HEK293T (cell line): ENCODE results near the gene APEX2.
"Not testable (repeated sequence)": the region's sequence is repeated elsewhere in the genome, so short reads cannot be mapped to it uniquely, and the experiment has no call there.

ENCODE experiments used
- CTCF ChIA-PET: fragments of 350-600 bp; formaldehyde crosslinking; extraction: SDS; loops from one replicate; lab custom pipeline; 2021; ENCODE audit warnings: antibody characterized with exemption, inconsistent platforms; lab: Yijun Ruan, JAX
- POLR2A ChIA-PET: fragments of 350-600 bp; formaldehyde crosslinking; extraction: SDS; loops from one replicate; lab custom pipeline; 2020; ENCODE audit warnings: antibody characterized with exemption, inconsistent platforms; lab: Yijun Ruan, JAX
- DNase-seq: peaks from one replicate; pipeline ENCODE4 v3.0.0; 2012; ENCODE audit warnings: mixed read lengths; ENCODE audit errors: extremely low spot score
- ARNT ChIP-seq: fragments of 450-650 bp; IDR thresholded peaks from 2 replicates; pipeline ENCODE4 v1.6.1; 2017; ENCODE audit warnings: mild to moderate bottlenecking
- BHLHE40 ChIP-seq: fragments of 450-650 bp; IDR thresholded peaks from 2 replicates; pipeline ENCODE4 v1.6.1; 2016; ENCODE audit warnings: mild to moderate bottlenecking, moderate library complexity, borderline replicate concordance
- CTBP1 ChIP-seq: fragments of 450-650 bp; IDR thresholded peaks from 2 replicates; pipeline ENCODE4 v1.6.1; 2016; ENCODE audit warnings: borderline replicate concordance
- ELF4 ChIP-seq: fragments of 450-650 bp; IDR thresholded peaks from 2 replicates; pipeline ENCODE4 v1.6.1; 2017; ENCODE audit warnings: antibody characterized with exemption
- FOXA1 ChIP-seq: fragments of 450-650 bp; IDR thresholded peaks from 2 replicates; pipeline ENCODE4 v1.6.1; 2016; ENCODE audit warnings: mild to moderate bottlenecking
- FOXK2 ChIP-seq: fragments of 450-650 bp; IDR thresholded peaks from 2 replicates; pipeline ENCODE4 v1.6.1; 2016; ENCODE audit warnings: mild to moderate bottlenecking
- FOXM1 ChIP-seq: fragments of 450-650 bp; IDR thresholded peaks from 2 replicates; pipeline ENCODE4 v1.6.1; 2017; ENCODE audit warnings: mild to moderate bottlenecking, borderline replicate concordance
- HDGF ChIP-seq: fragments of 450-650 bp; IDR thresholded peaks from 2 replicates; pipeline ENCODE4 v1.6.1; 2017; ENCODE audit warnings: antibody characterized with exemption, borderline replicate concordance
- L3MBTL2 ChIP-seq: fragments of 450-650 bp; conservative IDR thresholded peaks from 2 replicates; pipeline ENCODE4 v1.6.1; 2016; ENCODE audit warnings: mild to moderate bottlenecking
- LEF1 ChIP-seq: fragments of 450-650 bp; IDR thresholded peaks from 2 replicates; pipeline ENCODE4 v1.6.1; 2017; ENCODE audit warnings: mild to moderate bottlenecking, borderline replicate concordance
- NFRKB ChIP-seq: fragments of 450-650 bp; IDR thresholded peaks from 2 replicates; pipeline ENCODE4 v1.6.1; 2016; ENCODE audit warnings: mild to moderate bottlenecking, moderate library complexity
- PKNOX1 ChIP-seq: fragments of 450-650 bp; IDR thresholded peaks from 2 replicates; pipeline ENCODE4 v1.6.1; 2016
- SP1 ChIP-seq: fragments of 450-650 bp; IDR thresholded peaks from 2 replicates; pipeline ENCODE4 v1.6.1; 2017
- SUZ12 ChIP-seq: fragments of 450-650 bp; IDR thresholded peaks from 2 replicates; pipeline ENCODE4 v1.6.1; 2016; ENCODE audit warnings: mild to moderate bottlenecking
- TARDBP ChIP-seq: fragments of 450-650 bp; IDR thresholded peaks from 2 replicates; pipeline ENCODE4 v1.6.1; 2016
- ZNF384 ChIP-seq: fragments of 450-650 bp; IDR thresholded peaks from 2 replicates; pipeline ENCODE4 v1.6.1; 2016

APEX2 gene

GRCh38 chrX:55028040-55028439, 27.9 kb downstream of the APEX2 start:
- DNase-seq, result no peak
- ChIA-PET CTCF (no interaction called here), POLR2A (interaction anchor here (1.5 kb wide), 1 partner anchor 28 kb away, joined by 6 read pairs; the partner anchor contains the start of gene APEX2)

GRCh38 chrX:55028611-55029010, 28.4 kb downstream of the APEX2 start:
- DNase-seq, result no peak
- ChIA-PET CTCF (no interaction called here), POLR2A (no interaction called here)
- TF ChIP-seq L3MBTL2 (no peak), ELF4 (no peak), FOXM1 (no peak), HDGF (no peak), FOXA1 (no peak), NFRKB (no peak), ARNT (no peak), ZNF384 (no peak), CTBP1 (no peak), PKNOX1 (no peak), SUZ12 (no peak), SP1 (no peak), LEF1 (no peak), BHLHE40 (no peak), TARDBP (no peak), FOXK2 (no peak)

More at GRCh38 chrX:55028040-55028439, 27.9 kb downstream of the APEX2 start:
- TF ChIP-seq LEF1, result no peak
- TF ChIP-seq PKNOX1, result no peak

GRCh38 chrX:55029291-55029690, 29.1 kb downstream of the APEX2 start:
- POLR2A ChIA-PET, result no interaction called here
- no peak for DNase-seq
- CTCF ChIA-PET, result no interaction called here
- no peak for TF ChIP-seq FOXK2
- no peak for TF ChIP-seq FOXA1
- TF ChIP-seq ZNF384, result no peak
- no peak for TF ChIP-seq ELF4
- TF ChIP-seq HDGF, result no peak
- TF ChIP-seq L3MBTL2, result no peak
- TF ChIP-seq SUZ12, result no peak

GRCh38 chrX:55030271-55031205, 30.4 kb downstream of the APEX2 start, which contains the start of gene ALAS2:
ALAS2 (minus strand) TSS chrX:55030977; CDS start chrX:55026000, 4,977 bp downstream.
- ChIA-PET CTCF (no interaction called here), POLR2A (interaction anchor here (1.1 kb wide), 1 partner anchor 31 kb away, joined by 4 read pairs; the partner anchor contains the start of gene APEX2)
- TF ChIP-seq CTBP1 (no peak), LEF1 (no peak), FOXM1 (no peak), NFRKB (no peak), SP1 (no peak)
- DNase-seq, result no peak

GRCh38 chrX:55033429-55033828, 33.3 kb downstream of the APEX2 start:
- DNase-seq, result no peak
- no peak for TF ChIP-seq FOXK2
- POLR2A ChIA-PET, result no interaction called here
- CTCF ChIA-PET, result no interaction called here

GRCh38 chrX:55039471-55039870, 39.3 kb downstream of the APEX2 start:
- ChIA-PET POLR2A (no interaction called here), CTCF (no interaction called here)
- DNase-seq, result no peak
- TF ChIP-seq NFRKB (no peak), FOXM1 (no peak), ARNT (no peak), LEF1 (no peak), SP1 (no peak), FOXA1 (no peak), PKNOX1 (no peak), ELF4 (no peak), CTBP1 (no peak), BHLHE40 (no peak), ZNF384 (no peak), L3MBTL2 (no peak), HDGF (no peak), TARDBP (no peak), FOXK2 (no peak), SUZ12 (no peak)

- CTCF ChIA-PET, result no interaction called here
- POLR2A ChIA-PET, result no interaction called here
- no peak for DNase-seq
- TF ChIP-seq NFRKB, result no peak
- no peak for TF ChIP-seq HDGF
- TF ChIP-seq SP1, result no peak
- TF ChIP-seq CTBP1, result no peak
- no peak for TF ChIP-seq LEF1
- TF ChIP-seq ARNT, result no peak
- no peak for TF ChIP-seq FOXK2
- TF ChIP-seq ELF4, result no peak
- no peak for TF ChIP-seq FOXM1
- TF ChIP-seq PKNOX1, result no peak
- TF ChIP-seq L3MBTL2, result no peak
- TF ChIP-seq TARDBP, result no peak
- TF ChIP-seq SUZ12, result no peak
- TF ChIP-seq FOXA1, result no peak
- TF ChIP-seq BHLHE40, result no peak
- no peak for TF ChIP-seq ZNF384
Observed at GRCh38 chrX:55041514-55041913, 41.4 kb downstream of the APEX2 start.

GRCh38 chrX:55050599-55050998, 50.4 kb downstream of the APEX2 start:
- POLR2A ChIA-PET, CTCF ChIA-PET, DNase-seq: not testable (repeated sequence)
